Measurements from ENCODE around the gene NOS3.
"Not testable (repeated sequence)": the region's sequence is repeated elsewhere in the genome, so short reads cannot be mapped to it uniquely, and the experiment has no call there.

NOS3 gene

DNA sequence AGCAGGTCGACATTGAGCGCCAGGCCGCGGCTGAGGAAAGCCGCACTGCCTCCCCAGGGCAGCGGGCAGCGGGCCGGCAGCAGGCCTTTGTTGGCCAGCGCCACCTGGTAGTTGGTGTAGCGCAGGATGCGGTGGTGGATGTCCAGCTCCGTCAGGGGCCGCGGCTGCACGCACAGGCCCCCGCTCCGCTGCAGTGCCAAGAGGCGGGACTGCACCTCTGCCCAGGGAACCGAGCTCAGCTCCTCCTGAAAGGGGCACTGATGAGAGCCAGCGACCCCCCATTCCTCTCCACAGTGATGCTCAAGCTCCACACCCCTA, 28.3 kb downstream of the NOS3 start:
- no peak for DNase-seq

GRCh38 chr7:151020231-151020630, 29.4 kb downstream of the NOS3 start:
- DNase-seq: no peak

DNA sequence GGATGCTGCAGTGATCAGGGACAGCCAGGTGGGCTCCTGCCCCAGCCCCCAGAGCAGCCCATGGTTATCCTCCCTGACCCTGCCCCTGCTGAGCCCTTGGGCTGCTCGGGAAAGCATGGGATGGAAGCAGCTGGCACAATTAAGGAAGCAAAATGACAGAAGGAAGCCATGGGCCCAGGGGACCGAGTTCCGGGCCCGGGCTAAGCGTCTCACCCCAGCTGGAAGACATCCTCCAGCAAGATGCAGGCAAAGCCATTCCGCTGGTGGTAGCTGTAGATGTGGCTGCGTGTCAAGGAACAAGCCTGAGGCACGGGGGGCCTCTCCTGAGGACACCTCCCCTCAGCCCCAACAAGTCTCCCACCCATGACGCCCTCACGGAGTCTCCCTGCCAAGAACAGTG, 32.4 kb downstream of the NOS3 start:
- DNase-seq: no peak

DNA sequence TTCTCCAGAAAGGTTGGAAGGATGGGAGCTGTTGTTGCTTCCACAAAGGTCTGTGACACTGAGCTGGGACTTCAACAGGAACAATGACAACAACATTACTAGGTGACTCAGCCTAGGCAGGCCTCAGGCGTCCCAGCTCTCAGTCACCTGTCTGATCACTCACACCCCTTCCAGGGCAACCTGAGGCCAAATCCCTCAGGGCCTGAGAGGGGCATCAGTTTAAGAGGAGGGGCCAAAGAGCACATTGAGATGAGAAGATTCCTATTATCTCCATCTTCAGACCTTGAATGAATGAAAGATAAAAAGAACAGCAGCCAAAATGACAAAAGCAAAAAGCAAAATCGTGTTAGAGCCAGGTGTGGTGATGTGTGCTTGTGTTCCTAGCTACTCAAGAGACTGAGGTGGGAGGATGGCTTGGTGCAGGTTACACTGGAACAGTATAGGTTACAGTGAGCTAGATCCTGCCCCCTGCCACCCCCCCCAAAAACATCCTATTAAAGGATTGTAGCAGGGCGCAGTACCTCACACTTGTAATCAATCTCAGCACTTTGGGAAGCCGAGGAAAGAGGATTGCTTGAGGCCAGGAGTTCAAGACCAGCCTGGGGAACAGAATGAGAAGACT, 33.7 kb downstream of the NOS3 start, which contains the start of gene ATG9B:
Gene ATG9B, minus strand, starts transcription at position 60 of the 622 bp plus-strand sequence. CDS start 71 bp downstream, outside the sequence.
- DNase-seq: no peak

DNA sequence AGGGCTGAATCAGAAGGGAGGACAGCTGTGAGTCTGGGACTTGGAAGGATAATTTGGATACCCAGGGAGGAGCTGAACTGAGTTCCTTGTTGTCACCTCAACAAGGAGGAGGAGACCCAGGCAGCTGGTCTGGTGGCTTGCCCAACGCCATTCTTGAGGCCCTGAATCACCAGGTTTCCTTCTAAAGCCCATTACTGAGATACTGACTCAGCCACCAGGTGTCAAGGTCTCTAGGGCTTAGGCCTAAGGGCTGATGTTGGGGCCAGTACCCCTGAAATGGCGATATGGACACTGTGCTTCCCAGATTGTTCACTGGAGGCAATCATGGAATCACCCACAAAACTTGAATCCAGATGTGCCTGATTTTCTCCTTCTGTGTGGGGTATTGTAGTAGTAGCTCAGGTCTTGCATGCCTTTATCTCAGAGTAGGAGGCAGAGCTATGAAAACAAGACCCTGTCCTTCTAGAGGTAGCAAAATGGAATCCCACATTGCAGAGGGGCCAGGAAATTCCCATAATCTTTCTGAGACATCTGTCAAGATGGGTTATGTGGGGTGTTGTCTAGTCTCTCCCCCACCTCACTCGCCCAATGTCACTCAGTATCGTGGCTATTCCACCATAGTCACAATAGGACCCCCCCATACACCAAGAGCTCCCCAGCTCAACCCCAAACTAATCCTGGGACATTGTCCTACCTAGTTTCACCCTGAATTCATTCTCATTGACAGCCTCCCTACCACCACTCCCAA, 35.3 kb downstream of the NOS3 start:
- no peak for DNase-seq

DNA sequence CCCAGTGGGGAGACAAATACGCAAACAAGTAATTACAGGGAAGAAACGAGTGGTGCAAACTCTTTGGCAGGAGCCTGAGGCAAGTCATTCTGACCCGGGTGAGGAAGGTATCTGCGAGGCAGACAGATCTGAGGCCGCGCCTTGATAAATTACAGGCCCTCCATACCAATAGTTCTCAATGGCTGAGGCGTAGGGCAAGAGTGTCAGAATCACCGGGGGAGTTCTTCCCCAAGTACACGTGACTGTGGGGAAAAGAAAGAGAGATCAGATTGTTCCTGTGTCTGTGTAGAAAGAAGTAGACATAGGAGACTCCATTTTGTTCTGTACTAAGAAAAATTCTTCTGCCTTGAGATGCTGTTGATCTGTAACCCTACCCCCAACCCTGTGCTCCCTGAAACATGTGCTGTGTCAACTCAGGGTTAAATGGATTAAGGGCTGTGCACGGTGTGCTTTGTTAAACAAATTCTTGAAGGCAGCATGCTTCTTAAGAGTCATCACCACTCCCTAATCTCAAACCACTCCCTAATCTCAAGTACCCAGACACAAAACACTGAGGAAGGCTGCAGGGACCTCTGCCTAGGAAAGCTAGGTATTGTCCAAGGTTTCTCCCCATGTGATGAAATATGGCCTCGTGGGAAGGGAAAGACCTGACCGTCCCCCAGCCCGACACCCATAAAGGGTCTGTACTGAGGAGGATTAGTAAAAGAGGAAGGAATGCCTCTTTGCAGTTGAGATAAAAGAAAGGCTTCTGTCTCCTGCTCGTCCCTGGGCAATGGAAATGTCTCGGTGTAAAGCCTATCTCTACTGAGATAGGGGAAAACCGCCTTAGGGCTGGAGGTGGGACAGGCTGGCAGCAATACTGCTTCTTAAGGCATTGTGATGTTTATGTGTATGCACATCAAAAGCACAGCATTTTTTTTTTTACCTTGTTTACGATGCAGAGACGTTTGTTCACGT, 36.2 kb downstream of the NOS3 start:
- DNase-seq: not testable (repeated sequence)

GRCh38 chr7:151027728-151028130, 36.9 kb downstream of the NOS3 start:
- DNase-seq: not testable (repeated sequence)

DNA sequence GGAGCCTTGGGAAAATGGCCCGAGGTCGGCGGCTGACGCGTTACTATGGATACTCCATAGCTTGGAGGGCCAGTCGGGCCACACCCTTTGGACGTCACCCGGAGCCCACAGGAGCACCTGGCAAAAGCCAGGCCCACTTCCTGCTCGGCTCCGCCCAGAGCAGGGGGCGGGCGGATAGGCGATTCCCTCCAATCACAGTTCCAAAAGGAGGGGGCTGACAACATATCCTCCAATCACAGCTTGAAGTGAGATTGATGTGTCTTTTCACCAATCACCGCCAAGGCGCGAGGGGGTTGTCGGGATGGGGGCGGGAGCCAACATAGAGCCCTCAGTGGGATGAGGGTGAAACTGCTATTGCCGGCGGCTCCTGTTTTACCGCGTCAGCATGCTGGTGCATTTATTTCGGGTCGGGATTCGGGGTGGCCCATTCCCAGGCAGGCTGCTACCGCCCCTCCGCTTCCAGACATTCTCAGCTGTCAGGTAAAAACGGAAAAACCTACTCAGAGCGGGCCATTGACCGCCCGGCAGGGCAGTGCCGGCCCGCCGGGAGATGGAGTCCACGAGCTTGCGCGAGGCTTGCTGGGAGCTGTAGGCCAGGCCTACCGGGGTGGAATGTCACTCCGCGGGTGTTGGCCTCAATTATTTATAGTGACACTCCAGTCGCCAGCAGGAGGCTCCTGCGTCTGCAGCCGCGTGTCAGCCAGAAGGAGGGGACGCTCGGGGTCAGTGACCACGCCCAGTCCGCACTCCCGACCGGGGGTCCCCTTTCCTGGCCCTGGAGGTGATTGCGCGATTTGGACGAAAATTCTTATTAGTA, 37.5 kb downstream of the NOS3 start, which contains the start of gene ABCB8:
Gene ABCB8, plus strand, starts transcription at position 320 of the 817 bp plus-strand sequence. Its CDS starts 66 bp downstream, at position 386.
- peak; percentile 100 for DNase-seq

GRCh38 chr7:151028948-151029501, 38.2 kb downstream of the NOS3 start:
- DNase-seq: peak; percentile 75

GRCh38 chr7:151031011-151031410, 40.2 kb downstream of the NOS3 start:
- DNase-seq: no peak

- no peak for DNase-seq
Measured at GRCh38 chr7:151032936-151033863, 42.4 kb downstream of the NOS3 start.

DNA sequence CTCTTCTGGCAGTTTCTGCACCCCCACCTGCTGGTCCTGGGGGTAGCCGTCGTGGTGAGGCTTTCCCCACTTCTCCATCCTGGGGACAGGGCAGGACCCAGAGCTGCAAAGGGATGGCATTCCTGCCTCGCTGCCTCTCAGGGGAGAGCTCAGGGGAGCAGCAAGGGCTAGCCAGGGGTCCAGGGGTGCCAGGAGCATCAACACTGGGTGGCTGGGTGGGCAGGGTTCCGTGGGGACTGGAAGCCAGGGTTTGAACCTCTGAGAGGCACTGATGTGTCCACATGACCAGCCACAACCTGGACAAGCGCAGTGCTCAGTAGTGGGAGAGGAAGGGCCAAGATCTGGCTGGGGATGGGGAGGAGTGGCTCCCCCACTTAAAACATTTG, 43.0 kb downstream of the NOS3 start:
- DNase-seq: no peak

DNA sequence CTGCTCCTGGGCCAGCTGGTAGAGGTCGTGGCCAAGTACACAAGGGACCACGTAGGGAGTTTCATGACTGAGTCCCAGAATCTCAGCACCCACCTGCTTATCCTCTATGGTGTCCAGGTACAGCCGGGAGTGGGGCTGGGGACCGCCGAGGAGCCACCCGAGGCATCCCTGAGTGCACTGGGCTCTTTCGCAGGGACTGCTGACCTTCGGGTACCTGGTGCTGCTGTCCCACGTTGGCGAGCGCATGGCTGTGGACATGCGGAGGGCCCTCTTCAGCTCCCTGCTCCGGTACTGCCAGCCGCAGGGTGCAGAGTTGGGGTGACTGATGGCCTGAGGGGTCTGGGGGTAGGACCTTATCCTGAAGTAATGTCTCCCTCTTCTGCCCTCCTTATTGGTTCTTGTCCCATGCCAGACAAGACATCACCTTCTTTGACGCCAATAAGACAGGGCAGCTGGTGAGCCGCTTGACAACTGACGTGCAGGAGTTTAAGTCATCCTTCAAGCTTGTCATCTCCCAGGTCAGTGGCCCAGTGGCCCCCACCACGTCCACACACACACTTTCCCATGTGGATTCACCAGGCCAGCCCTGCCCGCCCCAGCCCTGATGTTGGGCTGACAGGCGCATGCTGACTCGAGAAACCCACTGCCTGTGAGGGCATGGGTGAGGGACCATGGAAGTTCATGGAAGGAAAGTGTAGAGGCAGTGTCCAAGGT, 43.7 kb downstream of the NOS3 start:
- no peak for DNase-seq

GRCh38 chr7:151035026-151035717, 44.4 kb downstream of the NOS3 start:
- DNase-seq: no peak

DNA sequence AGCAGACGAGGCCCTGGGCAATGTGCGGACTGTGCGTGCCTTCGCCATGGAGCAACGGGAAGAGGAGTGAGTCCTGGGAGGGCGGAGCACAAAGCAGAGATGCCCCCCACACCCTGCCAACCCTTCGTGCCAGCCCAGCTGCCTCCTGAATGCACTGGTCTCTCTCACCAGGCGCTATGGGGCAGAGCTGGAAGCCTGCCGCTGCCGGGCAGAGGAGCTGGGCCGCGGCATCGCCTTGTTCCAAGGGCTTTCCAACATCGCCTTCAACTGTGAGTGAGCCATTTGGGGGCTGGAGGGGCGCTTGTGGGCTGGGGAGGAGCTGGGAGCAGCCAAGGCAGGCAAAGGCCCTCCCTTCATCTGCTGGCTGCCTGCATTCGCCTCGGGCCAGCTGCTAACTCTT, 45.1 kb downstream of the NOS3 start:
- no peak for DNase-seq

DNA sequence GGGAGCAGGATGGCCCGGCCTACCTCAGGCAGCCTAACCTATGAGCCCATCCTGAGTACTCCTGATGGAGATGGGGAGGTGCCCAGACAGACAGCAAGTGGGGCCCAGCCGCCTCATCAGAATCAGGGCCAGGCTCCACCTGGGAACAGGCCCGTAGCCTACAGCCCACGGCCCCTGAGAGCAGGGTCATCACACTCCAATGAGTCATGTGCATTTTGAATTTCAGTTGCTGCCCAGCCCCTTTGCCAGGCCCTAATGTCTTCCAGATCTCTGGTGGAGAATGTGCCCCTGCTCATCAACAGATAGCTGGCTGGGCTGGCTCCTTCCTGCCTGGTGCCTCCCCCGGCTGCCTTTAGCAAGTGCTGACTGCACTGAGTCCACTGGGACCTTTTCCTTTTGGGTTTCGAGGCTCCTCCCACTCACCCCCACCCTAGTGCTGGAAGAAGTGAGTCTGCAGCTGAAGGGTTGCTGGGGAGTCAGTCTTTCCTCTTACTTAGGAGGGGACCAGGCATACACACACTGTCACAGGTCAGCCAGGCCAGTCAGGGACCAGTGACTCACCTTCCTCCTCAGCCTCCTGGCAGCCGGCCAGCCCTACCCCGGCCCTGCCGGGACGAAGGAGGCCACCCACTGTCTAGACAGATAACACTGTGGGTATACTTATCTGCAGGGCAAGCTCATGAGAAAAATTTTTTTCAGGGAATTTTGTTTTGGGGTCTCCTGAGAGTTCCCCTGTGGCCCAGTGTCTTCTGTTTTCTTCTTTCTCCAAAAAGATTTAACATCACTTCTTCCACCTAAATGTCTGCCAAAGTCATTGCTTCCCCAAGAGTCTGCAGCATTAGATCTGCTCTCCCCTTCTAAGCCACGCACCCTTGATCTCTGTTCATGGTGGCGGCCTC, 48.4 kb downstream of the NOS3 start:
- no peak for DNase-seq

DNA sequence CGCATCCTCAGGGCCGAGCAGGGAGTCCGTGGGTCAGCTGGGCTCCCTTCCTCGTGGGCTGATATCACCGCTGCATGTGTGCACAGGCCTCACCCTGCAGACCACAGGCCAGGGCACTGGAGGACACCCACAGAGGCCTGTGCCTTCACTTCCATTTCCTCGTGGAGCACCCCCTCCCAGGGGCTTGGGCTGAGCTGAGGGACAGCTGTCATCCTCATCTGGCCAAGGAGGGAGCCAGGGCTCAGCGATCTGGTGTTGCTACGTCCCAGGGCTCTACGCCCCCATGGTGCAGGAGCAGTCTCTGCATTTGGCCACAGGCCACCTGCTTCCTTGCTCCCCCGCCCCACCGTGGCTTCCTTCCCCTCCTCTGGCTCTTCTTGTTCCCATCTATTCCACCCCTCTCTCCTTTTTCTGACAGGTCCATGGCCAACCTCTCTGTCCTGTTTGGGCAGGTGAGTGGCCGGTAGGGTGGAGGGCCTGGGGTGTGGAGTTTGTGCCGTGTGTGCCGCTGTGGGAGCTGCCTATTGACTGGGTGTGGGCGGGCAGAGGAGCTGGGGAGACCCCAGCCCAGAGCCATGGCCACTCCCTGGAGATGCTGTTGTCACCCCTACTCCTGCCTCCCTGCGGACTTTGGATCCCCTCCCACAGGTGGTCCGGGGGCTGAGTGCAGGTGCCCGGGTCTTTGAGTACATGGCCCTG, 49.2 kb downstream of the NOS3 start:
- DNase-seq: no peak

Data from NCI-H1694 (cell line).